HuH-7 (cell line): ENCODE measurements around the gene HSD3B7.

Source experiments
- DNase-seq: peaks from one replicate; pipeline ENCODE4 v3.0.0; 2011; ENCODE audit warnings: low spot score

The HSD3B7 gene

GRCh38 chr16:30983898-30984610 lies 953 bp upstream of the HSD3B7 start:
- no peak for DNase-seq

GRCh38 chr16:30985401-30986128 lies 558 bp downstream of the HSD3B7 start:
- peak; percentile 86 for DNase-seq

DNA sequence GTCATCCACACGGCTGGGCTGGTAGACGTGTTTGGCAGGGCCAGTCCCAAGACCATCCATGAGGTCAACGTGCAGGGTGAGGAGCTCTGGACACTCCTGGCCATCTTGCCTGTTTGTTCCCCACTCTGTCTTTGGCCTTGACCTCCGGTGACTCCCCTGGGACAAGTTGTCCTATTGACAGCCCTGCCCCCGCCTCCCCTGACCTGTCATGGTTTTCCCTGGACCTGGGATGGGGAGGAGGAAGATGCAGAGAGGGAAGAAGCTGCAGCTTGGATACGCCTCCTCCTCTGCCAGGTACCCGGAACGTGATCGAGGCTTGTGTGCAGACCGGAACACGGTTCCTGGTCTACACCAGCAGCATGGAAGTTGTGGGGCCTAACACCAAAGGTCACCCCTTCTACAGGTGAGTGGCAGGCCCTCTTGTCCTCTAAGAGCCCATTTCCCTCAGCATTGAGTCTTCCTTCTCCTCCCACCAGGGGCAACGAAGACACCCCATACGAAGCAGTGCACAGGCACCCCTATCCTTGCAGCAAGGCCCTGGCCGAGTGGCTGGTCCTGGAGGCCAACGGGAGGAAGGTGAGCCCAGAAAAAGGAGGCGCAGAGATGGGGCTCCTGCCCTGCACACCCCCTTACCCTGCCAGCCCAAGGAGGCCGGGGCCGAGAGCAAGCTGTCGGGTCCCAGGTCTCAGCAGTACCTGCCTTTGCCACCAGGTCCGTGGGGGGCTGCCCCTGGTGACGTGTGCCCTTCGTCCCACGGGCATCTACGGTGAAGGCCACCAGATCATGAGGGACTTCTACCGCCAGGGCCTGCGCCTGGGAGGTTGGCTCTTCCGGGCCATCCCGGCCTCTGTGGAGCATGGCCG lies 1.4 kb downstream of the HSD3B7 start:
- no peak for DNase-seq

GRCh38 chr16:30987581-30988190 lies 2.7 kb downstream of the HSD3B7 start:
- DNase-seq: no peak

- DNase-seq: no peak
These were observed 4.6 kb downstream of the HSD3B7 start for GRCh38 chr16:30989469-30990047.

DNA sequence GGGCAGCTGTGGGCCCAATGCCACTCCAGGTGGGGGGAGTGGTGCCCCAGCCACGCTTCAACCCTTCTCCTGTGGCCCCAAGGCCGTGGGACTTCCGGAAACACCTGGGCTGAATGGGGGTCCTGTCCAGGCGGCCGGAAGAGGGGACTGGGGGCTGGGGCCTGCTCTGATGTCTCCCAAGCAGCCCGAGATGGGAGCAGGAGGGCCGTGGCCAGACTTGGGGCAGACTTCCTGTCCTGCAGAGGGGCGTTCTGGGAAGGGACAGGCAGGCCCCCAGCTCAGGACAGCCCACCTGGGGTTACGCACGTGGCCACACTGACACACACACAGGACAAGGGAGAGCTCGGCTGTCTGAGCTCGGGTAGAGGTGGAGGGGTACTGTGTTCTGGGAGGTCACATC lies 5.1 kb downstream of the HSD3B7 start:
- no peak for DNase-seq

DNA sequence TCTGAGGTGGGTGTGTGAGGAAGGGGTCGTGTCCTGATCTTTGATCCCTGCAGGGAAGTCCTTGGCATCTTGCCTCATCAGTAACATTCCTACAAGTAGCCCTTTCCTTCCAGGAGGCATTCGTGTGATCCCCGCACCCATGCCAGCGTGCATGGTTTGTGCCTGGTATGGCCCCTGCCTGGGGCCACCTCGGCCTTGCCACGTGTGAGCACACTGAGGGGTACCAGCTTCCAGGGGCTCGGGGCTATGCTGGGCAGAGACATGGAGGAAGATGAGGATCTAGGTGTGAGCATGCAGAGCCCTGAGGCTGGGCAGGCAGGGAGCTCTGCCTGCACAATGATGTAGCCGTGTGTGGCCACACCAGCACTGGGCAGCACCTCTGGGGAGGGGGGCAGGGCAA lies 6.0 kb downstream of the HSD3B7 start:
- DNase-seq: no peak

DNA sequence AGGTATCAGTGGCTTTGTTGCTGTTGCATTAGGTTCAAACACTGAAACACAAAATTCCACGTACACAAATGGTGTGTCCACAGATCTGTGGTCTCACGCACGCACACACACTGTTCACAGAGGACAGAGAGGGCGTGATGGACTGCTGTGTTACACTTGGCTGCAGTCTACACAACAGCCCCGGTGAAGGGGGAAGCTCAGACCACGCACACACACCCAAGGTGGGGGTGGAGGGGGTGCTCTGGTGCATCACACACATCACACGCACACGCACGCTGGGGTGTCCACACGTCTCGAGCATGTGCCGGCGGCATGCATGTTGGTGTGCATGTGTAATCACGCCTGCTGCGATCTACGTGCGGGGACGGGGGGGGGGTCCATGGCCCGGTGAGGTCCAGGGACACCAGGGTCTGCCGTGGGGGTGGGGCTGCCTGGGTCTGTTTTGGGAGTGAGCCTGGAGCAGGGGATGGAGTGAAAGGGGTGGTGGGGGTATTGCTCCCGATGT lies 7.3 kb downstream of the HSD3B7 start:
- no peak for DNase-seq

GRCh38 chr16:30992931-30993816 lies 8.2 kb downstream of the HSD3B7 start:
- no peak for DNase-seq

GRCh38 chr16:30995927-30996323 lies 10.9 kb downstream of the HSD3B7 start:
- no peak for DNase-seq

DNA sequence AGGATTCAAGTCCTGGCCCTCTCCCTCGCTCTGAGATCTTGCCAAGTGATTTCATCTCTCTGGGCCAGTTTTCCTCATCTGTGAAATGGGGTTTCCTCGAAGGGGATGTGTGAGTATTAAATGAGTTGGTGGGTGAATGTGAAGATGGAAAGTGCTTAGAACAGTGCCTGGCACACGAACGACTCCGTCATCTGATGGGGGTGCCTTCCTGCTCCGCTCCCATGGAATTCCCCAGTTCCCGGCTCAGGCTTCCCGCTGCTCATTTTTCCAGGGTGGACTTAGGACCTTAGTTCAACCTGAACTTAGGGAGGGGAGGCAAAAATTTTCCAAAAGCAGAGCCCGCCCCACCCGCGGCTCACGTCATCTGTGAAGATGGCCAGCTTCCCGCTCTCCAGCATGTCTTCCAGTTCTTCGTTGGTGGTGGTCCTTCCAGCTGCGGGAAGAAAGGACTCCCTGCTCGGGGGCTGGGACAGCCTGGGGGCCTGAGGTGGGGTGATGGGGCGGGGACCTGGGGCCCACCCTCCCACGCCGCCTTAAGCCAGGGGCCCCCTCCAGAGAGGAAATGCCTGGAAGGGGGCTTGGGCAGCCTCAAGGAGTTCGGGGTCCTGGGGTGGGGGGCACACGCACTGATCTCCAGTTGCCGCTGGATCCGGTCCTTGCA lies 11.4 kb downstream of the HSD3B7 start:
- DNase-seq: peak; percentile 82

- peak; percentile 90 for DNase-seq
These were observed 12.1 kb downstream of the HSD3B7 start for GRCh38 chr16:30996985-30997724.

DNA sequence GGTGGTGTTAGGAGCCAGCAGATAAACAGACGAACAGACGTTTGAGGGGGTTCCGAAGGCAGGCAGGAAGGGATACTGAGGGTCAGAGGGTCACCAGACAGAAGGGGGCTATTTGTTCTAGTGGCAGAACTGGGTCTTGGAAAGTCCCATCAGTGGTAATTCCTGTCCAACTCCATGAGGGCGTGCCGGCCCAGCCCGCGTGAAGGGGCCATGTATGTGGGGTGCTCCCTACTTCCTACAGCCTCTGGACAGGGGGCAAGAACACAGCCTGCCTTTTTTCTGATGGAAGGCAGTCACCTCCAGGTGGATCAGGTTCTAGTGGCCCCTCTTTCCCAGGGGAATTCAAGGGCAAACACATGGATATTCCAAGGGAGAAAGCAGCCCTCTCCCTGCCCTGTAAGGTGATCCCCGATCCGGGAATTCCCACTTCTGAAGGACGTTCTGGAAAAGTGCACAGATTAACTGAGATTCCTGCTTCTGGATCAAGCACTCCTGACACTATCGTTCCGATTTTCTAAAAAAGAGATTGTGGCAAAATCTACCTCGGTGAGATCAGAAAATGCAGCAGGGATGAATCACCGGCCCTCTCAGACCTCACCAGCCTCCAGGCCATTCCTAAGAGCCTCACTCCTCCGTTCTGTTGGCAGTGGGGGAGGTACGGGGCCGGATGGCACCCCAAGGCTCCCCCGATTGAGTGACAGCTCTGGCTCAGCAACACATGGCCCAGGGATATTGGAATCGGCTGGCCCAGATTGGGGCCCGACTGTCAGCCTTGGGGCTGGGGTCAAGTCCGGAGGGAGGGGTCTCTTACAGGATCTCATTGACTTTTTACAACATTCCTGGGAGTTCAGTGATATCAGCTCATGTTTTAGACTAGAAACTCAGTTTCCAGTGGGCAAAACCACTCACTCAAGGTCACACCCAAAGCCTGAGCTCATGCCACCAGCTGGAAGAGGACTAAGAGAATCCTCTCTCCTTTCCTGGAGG lies 13.0 kb downstream of the HSD3B7 start:
- no peak for DNase-seq

GRCh38 chr16:30998852-30999761 lies 14.1 kb downstream of the HSD3B7 start:
- no peak for DNase-seq

- no peak for DNase-seq
These were observed 15.8 kb downstream of the HSD3B7 start for GRCh38 chr16:31000671-31001382.

DNA sequence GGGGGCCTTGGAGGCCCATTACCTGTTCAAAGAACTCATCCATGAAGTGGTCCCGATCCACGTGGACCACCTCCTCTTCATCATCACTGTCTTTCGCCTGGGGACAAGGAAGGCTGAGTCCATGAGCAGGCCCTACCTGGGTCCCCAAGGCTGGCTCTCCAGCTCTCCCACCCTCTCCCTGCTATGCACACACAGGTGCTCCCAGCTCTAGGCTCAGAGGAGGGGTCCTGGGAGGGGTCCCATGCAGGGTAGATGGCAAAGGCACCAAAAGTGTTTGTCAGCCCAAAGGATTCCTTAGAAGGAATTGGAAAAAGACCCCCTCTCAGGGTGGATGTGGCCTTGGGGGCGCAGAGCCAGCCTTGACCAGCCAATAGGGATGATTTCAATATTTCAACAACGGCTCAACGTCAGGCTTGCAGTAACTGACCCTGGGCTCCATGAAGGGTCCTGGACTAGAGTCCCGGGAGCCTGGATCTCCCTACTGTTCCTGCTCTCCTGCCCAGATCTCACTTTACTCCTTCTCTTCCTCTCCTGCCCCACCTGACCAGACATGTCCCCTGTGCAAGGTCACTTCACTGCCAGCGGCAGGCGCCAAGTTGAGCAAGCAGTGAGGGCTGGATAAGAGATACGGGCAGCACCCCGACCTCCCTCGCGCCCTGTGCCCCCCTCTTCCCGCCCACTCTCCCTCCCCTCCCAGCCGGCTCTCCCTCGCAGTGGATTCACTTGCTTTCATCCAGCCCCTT lies 16.7 kb downstream of the HSD3B7 start:
- DNase-seq: no peak
